ENCODE measurements around the gene SHISA9. TPM values are rescaled to one million over a fixed set of nuclear protein-coding genes. Genes with fewer than 3 reads are reported as not detected.

Gene SHISA9
- total and polyA plus RNA-seq, 4 donors = under 0.01 to 0.08 (median 0.07) TPM; not detected in 1

- TF ChIP-seq FOXA2 (IDR thresholded peaks at IDR 0.05) = no peak
- TF ChIP-seq RAD21 (IDR thresholded peaks at IDR 0.05) = no peak
- TF ChIP-seq TAF1 (conservative IDR thresholded peaks at IDR 0.05) = no peak
Measured at GRCh38 chr16:12862941-12863340, 38.5 kb upstream of the SHISA9 start (continued).

GRCh38 chr16:12866981-12867551 lies 34.3 kb upstream of the SHISA9 start:
- H3K36me3 ChIP-seq (ENCODE audit: control insufficient read depth in 4 of 4, insufficient read depth in 3 of 4, low read depth in 1 of 4, low read length in 3 of 4) = no peaks in the 10 kb centered on the region
- 77% methylated on average over 3 of the region's 3 CpGs for WGBS
- no peaks in the 10 kb centered on the region for H3K27me3 ChIP-seq (ENCODE audit: control insufficient read depth in 4 of 4, insufficient read depth in 4 of 4, low read length in 3 of 4)
- H3K9me3 ChIP-seq (ENCODE audit: control insufficient read depth in 4 of 4, low read length in 3 of 4) = no peaks in the 10 kb centered on the region
- H3K4me3 ChIP-seq (ENCODE audit: low read depth in 1 of 3, low read length in 3 of 3) = no peak overlapping the region
- no peak for DNase-seq (ENCODE audit: low spot score)
- no peak overlapping the region for H3K9ac ChIP-seq (ENCODE audit: low read depth in 1 of 2, low read length in 2 of 2)
- no peak overlapping the region for H3K27ac ChIP-seq (ENCODE audit: low read depth in 1 of 2, low read length in 2 of 2)
- TF ChIP-seq MAX (IDR thresholded peaks at IDR 0.05) = no peak
- no peak for TF ChIP-seq CTCF (IDR thresholded peaks at IDR 0.05; ENCODE audit: low read depth, low read length, missing input control)
- no peak for TF ChIP-seq RAD21 (IDR thresholded peaks at IDR 0.05)
- TF ChIP-seq EGR1 (IDR thresholded peaks at IDR 0.05; ENCODE audit: low read depth in 2 of 2) = no peak
- no peaks in the 10 kb centered on the region for H3K4me1 ChIP-seq (ENCODE audit: control insufficient read depth in 4 of 4, insufficient read depth in 4 of 4, low read length in 3 of 4)

- no peaks in the 10 kb centered on the region for H3K9me3 ChIP-seq (ENCODE audit: control insufficient read depth in 4 of 4, low read length in 3 of 4)
- DNase-seq (ENCODE audit: low spot score) = no peak
- no peaks in the 10 kb centered on the region for H3K36me3 ChIP-seq (ENCODE audit: control insufficient read depth in 4 of 4, insufficient read depth in 3 of 4, low read depth in 1 of 4, low read length in 3 of 4)
- no peak overlapping the region for H3K27ac ChIP-seq (ENCODE audit: low read depth in 1 of 2, low read length in 2 of 2)
- H3K4me1 ChIP-seq (ENCODE audit: control insufficient read depth in 4 of 4, insufficient read depth in 4 of 4, low read length in 3 of 4) = no peaks in the 10 kb centered on the region
- 81% methylated on average over 3 of the region's 3 CpGs for WGBS
- H3K9ac ChIP-seq (ENCODE audit: low read depth in 1 of 2, low read length in 2 of 2) = no peak overlapping the region
- no peak overlapping the region for H3K4me3 ChIP-seq (ENCODE audit: low read depth in 1 of 3, low read length in 3 of 3)
- H3K27me3 ChIP-seq (ENCODE audit: control insufficient read depth in 4 of 4, insufficient read depth in 4 of 4, low read length in 3 of 4) = no peaks in the 10 kb centered on the region
- no peak for TF ChIP-seq HNF4G (IDR thresholded peaks at IDR 0.05)
Measured at GRCh38 chr16:12868169-12868568, 33.2 kb upstream of the SHISA9 start.

- WGBS = 82% methylated on average over 8 of the region's 8 CpGs
- no peaks in the 10 kb centered on the region for H3K9me3 ChIP-seq (ENCODE audit: control insufficient read depth in 4 of 4, low read length in 3 of 4)
- TF ChIP-seq GABPA (IDR thresholded peaks at IDR 0.05 in 1 of 2, conservative IDR thresholded peaks at IDR 0.05 in 1 of 2) (no peak), MAX (IDR thresholded peaks at IDR 0.05) (no peak), RAD21 (IDR thresholded peaks at IDR 0.05) (no peak), CTCF (IDR thresholded peaks at IDR 0.05; ENCODE audit: low read depth, low read length, missing input control) (no peak), HNF4G (IDR thresholded peaks at IDR 0.05) (no peak), REST (IDR thresholded peaks at IDR 0.05) (no peak), FOXA1 (IDR thresholded peaks at IDR 0.05) (no peak), ATF3 (IDR thresholded peaks at IDR 0.05) (no peak), FOXA2 (IDR thresholded peaks at IDR 0.05) (no peak), SP1 (IDR thresholded peaks at IDR 0.05) (no peak)
- H3K9ac ChIP-seq (ENCODE audit: low read depth in 1 of 2, low read length in 2 of 2) = no peak overlapping the region
- no peak overlapping the region for H3K27ac ChIP-seq (ENCODE audit: low read depth in 1 of 2, low read length in 2 of 2)
- no peak overlapping the region for H3K4me3 ChIP-seq (ENCODE audit: low read depth in 1 of 3, low read length in 3 of 3)
- no peaks in the 10 kb centered on the region for H3K4me1 ChIP-seq (ENCODE audit: control insufficient read depth in 4 of 4, insufficient read depth in 4 of 4, low read length in 3 of 4)
- H3K36me3 ChIP-seq (ENCODE audit: control insufficient read depth in 4 of 4, insufficient read depth in 3 of 4, low read depth in 1 of 4, low read length in 3 of 4) = no peaks in the 10 kb centered on the region
- no peak for DNase-seq (ENCODE audit: low spot score)
- H3K27me3 ChIP-seq (ENCODE audit: control insufficient read depth in 4 of 4, insufficient read depth in 4 of 4, low read length in 3 of 4) = no peaks in the 10 kb centered on the region
Measured at GRCh38 chr16:12868788-12869187, 32.6 kb upstream of the SHISA9 start.
